HL-60 (cell line): ENCODE data around the gene SPOP.

Source experiments
- DNase-seq, 2 experiments: peaks; one replicate each; pipeline ENCODE4 v3.0.0-alpha.2; 2010 to 2020; ENCODE audit warnings: low read depth in 1 of 2, low spot score in 1 of 2
- H3K27ac ChIP-seq: fragments of 250-450 bp; sonication (Bioruptor Pico); replicated peaks from 2 replicates; pipeline ENCODE4 v1.5.1; 2020; ENCODE audit warnings: mild to moderate bottlenecking, moderate library complexity
- H3K27me3 ChIP-seq: fragments of 250-450 bp; sonication (Bioruptor Pico); 2 replicates; pipeline ENCODE4 v1.5.1; 2021; ENCODE audit warnings: mild to moderate bottlenecking, moderate library complexity; ENCODE audit not compliant: insufficient read depth, poor library complexity, severe bottlenecking
- H3K4me3 ChIP-seq: replicated peaks from 2 replicates; pipeline ENCODE4 v1.5.1; 2011; ENCODE audit warnings: mild to moderate bottlenecking, control low read depth, low read length; ENCODE audit not compliant: insufficient read depth
- CTCF ChIP-seq: IDR thresholded peaks from one replicate; pipeline ENCODE4 v1.5.1; 2011; ENCODE audit warnings: low read length, control low read depth, inconsistent platforms; ENCODE audit not compliant: insufficient read depth
- GABPA ChIP-seq: IDR thresholded peaks from 2 replicates; pipeline ENCODE4 v1.6.1; 2012; ENCODE audit warnings: low read depth
- POLR2AphosphoS5 ChIP-seq: IDR thresholded peaks from 2 replicates; pipeline ENCODE4 v1.6.1; 2012; ENCODE audit warnings: low read depth
- REST ChIP-seq: IDR thresholded peaks from 2 replicates; pipeline ENCODE4 v1.6.1; 2012; ENCODE audit warnings: low read depth; ENCODE audit not compliant: insufficient replicate concordance
- SPI1 ChIP-seq: IDR thresholded peaks from 2 replicates; pipeline ENCODE4 v1.6.1; 2012; ENCODE audit warnings: low read depth, mild to moderate bottlenecking, borderline replicate concordance

SPOP gene

GRCh38 chr17:49645654-49646053 is 32.2 kb downstream of the SPOP start:
- TF ChIP-seq GABPA = no peak
- TF ChIP-seq CTCF = no peak
- no peak for TF ChIP-seq REST
- no peak for TF ChIP-seq SPI1
- TF ChIP-seq POLR2AphosphoS5 = no peak
- Histone ChIP-seq H3K27ac (no peak overlapping the region), H3K27me3 (no peaks in the 10 kb centered on the region), H3K4me3 (no peak overlapping the region)
- no peak for DNase-seq

- Histone ChIP-seq H3K4me3 (no peak overlapping the region), H3K27me3 (no peaks in the 10 kb centered on the region), H3K27ac (no peak overlapping the region)
- DNase-seq = no peak
- TF ChIP-seq CTCF = no peak
- TF ChIP-seq GABPA = no peak
- TF ChIP-seq POLR2AphosphoS5 = no peak
- TF ChIP-seq REST = no peak
- no peak for TF ChIP-seq SPI1
Measured at GRCh38 chr17:49640556-49640955, 37.3 kb downstream of the SPOP start.

GRCh38 chr17:49638818-49639217 is 39.1 kb downstream of the SPOP start:
- no peak for DNase-seq
- TF ChIP-seq GABPA (no peak), REST (no peak), SPI1 (no peak), CTCF (no peak), POLR2AphosphoS5 (no peak)
- H3K27me3 ChIP-seq = no peaks in the 10 kb centered on the region
- no peak overlapping the region for H3K27ac ChIP-seq
- no peak overlapping the region for H3K4me3 ChIP-seq
